ENCODE measurements around the gene PIK3R4.
A peak's percentile ranks its signal among the peaks of the same experiment; 100 is the strongest.

PIK3R4 gene

DNA sequence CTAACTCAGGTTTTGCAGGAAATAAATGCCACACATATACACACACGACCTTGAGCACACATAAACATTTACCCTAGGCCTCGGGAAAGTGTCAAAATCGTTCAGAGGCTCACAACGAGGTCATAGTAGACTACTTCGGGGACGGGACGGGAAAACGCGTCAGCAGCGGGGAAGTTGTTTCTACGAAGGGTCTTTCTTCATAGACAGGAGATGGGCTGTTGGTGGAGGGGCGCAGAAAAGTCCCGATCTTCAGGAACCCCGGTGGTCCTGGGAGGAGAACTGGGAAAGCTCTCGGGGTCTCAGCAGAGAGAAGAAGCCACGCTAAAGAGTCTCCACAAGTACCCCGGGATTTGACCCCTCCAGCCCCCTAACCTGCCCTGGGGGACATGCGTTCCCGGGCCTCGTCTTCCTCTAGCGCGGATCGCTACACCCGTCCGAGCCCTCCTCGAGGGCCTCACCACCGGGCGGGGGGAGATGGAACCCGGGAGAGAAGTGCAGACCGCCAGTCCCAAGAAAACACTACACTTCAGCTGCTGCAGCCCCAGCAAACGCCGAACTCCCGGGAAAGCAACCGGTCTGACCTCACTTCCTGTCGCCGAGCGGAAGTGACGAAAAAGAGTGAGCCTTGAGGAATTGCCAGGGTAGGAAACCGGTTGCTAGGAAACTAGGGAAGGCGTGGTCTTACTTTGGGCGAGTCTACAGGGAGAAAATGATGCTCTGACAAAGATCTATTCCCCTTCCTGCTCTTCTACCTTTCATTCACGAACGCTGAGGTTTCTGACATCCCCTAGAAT is at the start of gene PIK3R4:
TSS of gene PIK3R4 (minus strand) at position 584 of the 794 bp plus-strand sequence. CDS start 1,611 bp downstream, outside the sequence.
- DNase-seq (ENCODE audit: low read depth) = peak; percentile 98

DNA sequence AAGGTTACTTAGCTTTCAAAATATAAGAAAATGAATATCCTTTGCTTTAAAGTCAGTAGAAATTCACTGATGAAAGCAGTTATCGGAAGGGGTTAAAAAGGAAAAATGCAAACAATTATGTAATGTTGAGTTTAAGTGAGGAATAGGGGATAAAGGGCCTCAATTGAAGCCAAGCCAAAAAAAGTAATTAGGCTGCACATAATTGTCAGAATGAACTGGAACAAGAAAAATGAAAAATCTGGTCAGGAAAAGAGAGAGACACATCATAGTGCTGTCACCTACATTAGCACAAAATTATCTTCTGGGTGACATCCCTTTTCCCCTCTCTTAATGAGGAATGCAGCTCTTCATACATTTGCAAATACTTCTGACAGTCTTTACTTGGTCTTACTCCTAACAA is 48.8 kb upstream of the PIK3R4 start:
- no peak for DNase-seq (ENCODE audit: low read depth)

DNA sequence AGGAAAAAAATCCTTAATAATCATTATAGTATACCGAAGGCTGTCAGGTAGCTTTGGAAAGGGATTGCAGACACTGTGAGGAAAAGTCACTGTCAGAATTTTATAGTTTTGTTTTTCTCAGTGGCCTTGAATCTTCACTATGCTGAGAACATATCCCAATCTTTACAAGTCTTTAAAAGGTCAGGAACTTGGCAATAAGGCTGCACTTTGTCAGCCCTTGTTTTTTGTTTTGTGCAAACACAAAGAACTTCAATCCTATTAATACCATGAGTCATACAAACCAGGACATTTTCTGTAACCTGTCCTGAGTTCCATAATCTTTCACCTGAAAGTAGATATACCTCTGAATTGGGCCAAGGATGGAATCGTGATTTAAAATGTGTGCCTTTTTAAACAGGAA is 45.6 kb upstream of the PIK3R4 start:
- no peak for DNase-seq (ENCODE audit: low read depth)

DNA sequence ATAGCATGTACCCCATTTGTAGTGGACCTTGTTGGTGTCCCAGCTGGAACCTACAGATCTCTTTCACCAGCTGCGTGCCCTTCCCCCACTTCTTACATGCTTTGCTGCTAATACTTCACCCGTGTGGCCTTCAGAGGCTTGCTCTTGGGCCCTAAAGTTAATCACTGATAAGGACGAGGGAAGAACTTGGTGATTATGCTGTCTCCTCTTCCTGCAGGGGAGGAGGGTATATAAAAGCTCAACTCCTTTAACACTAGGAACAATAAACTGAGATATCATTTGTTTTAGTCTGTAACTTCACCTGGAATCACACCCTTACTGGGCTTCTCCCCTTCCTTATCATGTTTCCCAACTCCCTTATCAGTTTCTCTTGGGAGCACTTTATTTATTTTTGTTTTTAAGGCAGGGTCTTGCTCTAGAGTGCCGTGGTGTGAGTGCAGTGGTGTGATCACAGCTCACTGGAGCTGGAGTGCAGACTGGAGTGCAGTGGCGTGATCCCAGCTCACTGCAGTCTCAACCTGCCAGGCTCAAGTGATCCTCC is 43.2 kb upstream of the PIK3R4 start:
- no peak for DNase-seq (ENCODE audit: low read depth)

- DNase-seq (ENCODE audit: low read depth) = no peak
These were observed 40.9 kb upstream of the PIK3R4 start for GRCh38 chr3:130787422-130788068.

- DNase-seq (ENCODE audit: low read depth) = no peak
These were observed 39.7 kb upstream of the PIK3R4 start for GRCh38 chr3:130786306-130786705.

DNA sequence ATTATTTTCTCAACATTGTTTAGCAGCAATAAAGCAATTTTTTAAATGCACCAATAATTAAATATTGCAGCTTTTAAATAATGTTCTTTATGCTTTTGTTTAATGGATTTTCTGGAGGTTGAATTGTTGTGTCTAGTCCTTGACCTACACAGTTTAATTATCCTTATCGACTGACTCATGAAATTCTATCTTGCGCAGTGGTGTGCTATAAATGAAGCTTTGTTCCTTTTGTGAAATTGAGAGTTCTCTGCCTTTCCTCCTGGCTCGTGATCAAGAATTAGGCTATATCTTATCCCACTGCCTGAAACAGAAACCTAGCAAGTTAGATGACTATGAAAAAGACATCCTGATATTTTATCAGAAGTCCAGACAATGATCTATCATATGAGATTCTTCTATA is 37.0 kb upstream of the PIK3R4 start:
- no peak for DNase-seq (ENCODE audit: low read depth)

DNA sequence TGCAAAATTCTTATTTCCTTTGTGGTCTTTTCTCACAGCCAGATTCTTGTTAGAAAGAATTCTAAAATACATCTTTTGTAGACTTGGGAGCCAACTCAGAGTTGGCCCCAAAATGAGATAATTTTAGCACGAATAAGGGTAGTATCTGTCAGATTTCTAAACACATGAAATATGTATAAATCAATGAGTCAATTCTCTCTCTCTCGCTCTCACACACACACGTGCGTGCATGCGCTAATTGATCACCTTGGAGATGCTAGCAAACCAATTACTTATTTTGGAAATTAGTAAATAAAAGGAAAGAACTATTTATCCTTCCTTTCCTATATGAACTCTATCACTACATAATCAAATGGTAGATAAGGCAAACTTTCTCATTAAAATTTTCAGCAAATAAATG is 32.9 kb upstream of the PIK3R4 start:
- DNase-seq (ENCODE audit: low read depth) = no peak

GRCh38 chr3:130779031-130779430 is 32.4 kb upstream of the PIK3R4 start:
- DNase-seq (ENCODE audit: low read depth) = no peak

- no peak for DNase-seq (ENCODE audit: low read depth)
These were observed 26.7 kb upstream of the PIK3R4 start for GRCh38 chr3:130773366-130773765.

GRCh38 chr3:130772129-130772528 is 25.5 kb upstream of the PIK3R4 start:
- DNase-seq (ENCODE audit: low read depth) = no peak

- DNase-seq (ENCODE audit: low read depth) = no peak
These were observed 24.0 kb upstream of the PIK3R4 start for GRCh38 chr3:130770644-130771043.

GRCh38 chr3:130761730-130762311 is 15.2 kb upstream of the PIK3R4 start:
- DNase-seq (ENCODE audit: low read depth) = no peak

DNA sequence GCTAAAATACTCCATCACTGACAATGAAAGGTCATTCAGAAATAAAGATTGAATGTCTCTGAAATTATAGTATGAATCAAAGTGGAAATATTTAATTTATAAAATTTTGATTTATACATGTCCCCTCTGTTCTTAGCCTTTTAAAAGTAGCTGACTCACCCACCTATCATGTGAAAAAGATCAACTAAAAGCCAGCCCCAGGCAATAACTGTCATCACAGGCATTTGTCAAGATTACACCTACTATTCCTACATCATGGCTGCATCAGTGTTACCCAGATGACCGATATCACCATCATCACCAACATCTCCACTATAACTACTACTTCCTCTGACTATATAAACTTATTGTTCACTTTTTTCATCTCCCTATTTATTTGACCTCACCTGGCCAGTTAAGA is 14.3 kb upstream of the PIK3R4 start:
- peak; percentile 83 for DNase-seq (ENCODE audit: low read depth)

- DNase-seq (ENCODE audit: low read depth) = peak; percentile 71
These were observed 13.2 kb upstream of the PIK3R4 start for GRCh38 chr3:130759692-130760338.

DNA sequence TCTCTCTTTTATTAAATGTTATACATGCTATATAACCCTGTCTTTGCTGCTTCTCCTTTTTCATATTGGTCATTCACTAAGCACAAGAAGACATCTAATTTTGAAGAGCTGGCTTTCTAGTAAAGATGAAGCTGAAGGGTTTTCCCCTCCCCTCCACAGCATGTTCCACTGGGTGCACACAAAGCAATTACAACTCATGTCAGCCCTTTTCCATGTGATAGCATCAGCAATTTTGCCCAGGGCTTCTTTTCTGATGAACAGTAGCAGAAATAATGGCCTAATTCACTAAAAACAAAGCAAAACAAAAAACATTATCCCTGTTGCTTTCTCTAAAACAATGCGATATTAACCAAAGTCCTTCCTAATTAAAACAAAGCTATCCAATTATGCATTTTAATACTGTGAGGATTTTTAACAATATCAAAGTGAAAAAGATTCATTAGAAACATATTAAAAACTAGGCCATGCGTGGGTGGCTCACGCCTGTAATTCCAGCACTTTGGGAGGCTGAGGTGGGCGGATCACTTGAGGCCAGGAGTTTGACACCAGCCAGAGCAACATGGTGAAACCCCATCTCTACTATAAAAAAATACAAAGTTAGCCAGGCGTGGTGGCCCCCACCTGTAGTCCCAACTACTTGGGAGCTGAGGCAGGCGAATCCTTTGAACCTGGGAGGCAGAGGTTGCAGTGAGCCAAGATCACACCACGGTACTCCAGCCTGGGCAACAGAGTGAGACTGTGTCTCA is 12.2 kb upstream of the PIK3R4 start:
- DNase-seq (ENCODE audit: low read depth) = no peak

GRCh38 chr3:130757611-130758150 is 11.1 kb upstream of the PIK3R4 start:
- no peak for DNase-seq (ENCODE audit: low read depth)

DNA sequence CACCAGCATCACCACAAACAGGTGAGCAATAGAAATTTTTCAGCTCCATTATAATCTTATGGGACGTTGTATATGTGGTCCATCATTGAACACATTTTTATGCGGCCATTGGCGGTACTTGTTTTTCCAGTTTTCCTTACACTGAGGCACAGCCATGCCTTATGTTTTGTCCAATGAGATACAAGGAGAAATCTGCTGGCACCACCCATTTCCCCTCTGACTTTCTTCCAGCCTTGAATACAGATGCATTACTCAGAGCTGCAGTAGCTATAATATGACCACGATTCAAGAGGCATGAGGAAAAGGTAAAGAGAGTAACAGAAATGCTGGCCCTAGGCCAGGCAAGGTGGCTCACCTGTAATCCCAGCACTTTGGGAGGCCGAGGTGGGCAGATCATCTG is 9.0 kb upstream of the PIK3R4 start:
- DNase-seq (ENCODE audit: low read depth) = no peak

GRCh38 chr3:130748981-130749380 is 2.4 kb upstream of the PIK3R4 start:
- no peak for DNase-seq (ENCODE audit: low read depth)

DNA sequence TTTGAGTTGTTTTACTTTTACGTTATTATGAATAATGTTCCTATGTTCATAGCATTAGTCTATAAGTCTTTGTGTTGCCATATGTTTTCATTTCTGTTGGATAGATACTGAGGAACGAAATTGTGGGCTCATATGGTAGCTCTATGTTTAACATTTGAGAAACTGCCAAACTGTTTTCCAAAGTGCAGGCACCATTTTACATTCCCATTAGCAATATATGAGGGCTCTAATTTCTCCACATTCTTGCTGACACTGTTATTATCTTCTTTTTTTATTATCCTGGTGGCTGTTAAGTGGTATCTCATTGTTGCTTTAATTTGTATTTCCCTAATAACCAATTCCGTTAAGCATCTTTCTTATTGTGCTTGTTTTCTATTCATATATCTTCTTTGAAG is 1.8 kb upstream of the PIK3R4 start:
- DNase-seq (ENCODE audit: low read depth) = peak; percentile 18

DNA sequence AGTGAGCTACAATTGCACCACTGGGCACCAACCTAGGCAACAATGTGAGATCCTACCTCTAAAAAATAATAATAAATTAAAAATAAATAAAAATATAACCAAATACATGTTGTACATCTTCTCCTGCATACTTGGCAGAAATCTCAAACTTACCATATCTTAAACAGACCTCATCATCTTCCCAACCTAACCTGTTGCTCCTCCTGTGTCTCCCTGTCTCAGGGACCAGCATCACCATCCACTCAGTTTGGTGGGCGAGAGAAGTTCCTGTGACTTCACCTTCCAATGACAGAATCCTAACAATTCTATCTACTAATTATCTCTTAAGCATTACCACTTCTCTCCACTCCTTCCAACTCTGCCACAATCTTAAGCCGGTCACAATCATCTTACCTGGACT is 3.3 kb downstream of the PIK3R4 start:
- DNase-seq (ENCODE audit: low read depth) = no peak
